HepG2 (cell line): Measurements from ENCODE around the gene ZSWIM8. TPM values are rescaled to one million over a fixed set of nuclear protein-coding genes. Genes with fewer than 3 reads are reported as not detected.

Source experiments
- ATAC-seq: fragments of 200-7000 bp; cut with Tn5 transposase; 3 replicates; pipeline ENCODE4 v1.9.1; 2020; ENCODE audit warnings: mild to moderate bottlenecking, moderate library complexity
- BruUV-seq: library from RNA; stranded (reverse); fragments of 400-500 nt; replicated peaks from 2 replicates; lab custom pipeline; 2021; lab: Mats Ljungman, UMichigan
- CTCF ChIA-PET: fragments of 300-600 bp; formaldehyde crosslinking; extraction: SDS; loops from one replicate; lab custom pipeline; 2021; ENCODE audit warnings: low total read pairs, inconsistent platforms, low intra/inter-chr PET ratio; lab: Yijun Ruan, JAX
- POLR2A ChIA-PET: fragments of 350-600 bp; sonication (Branson Sonifier 250); formaldehyde crosslinking; loops from one replicate; lab custom pipeline; 2020; ENCODE audit warnings: antibody characterized with exemption, inconsistent platforms; lab: Yijun Ruan, JAX
- DNase-seq: peaks from one replicate; pipeline ENCODE4 v3.0.0-alpha.2; 2015; ENCODE audit warnings: low spot score
- FAIRE-seq: peaks from 3 replicates; lab custom pipeline; 2011; peaks lifted over from hg19 to GRCh38; lab: Jason Lieb, UNC
- H2AFZ ChIP-seq: one replicate; pipeline ENCODE4 v1.6.1; 2011; ENCODE audit warnings: low read length, inconsistent platforms
- H3K27ac ChIP-seq: fragments of 300-600 bp; 3 replicates; pipeline ENCODE4 v1.8.0; 2011; ENCODE audit warnings: mixed run types, mild to moderate bottlenecking, mixed read lengths, low read length, inconsistent platforms; ENCODE audit not compliant: insufficient read depth; ENCODE audit errors: extremely low read length
- H3K27me3 ChIP-seq, 2 experiments: fragments of 200-600 bp in 1 of 2; 2 replicates in 1 of 2; 3 replicates in 1 of 2; pipeline versions ENCODE4 v1.6.0 to v1.8.0; 2011; ENCODE audit warnings: low read length in 2 of 2, mild to moderate bottlenecking in 2 of 2, moderate library complexity in 2 of 2, inconsistent platforms in 1 of 2; ENCODE audit not compliant: insufficient read depth in 2 of 2, control insufficient read depth in 1 of 2
- H3K36me3 ChIP-seq, 2 experiments: fragments of 200-600 bp in 1 of 2; replicated peaks in 1 of 2; 2 replicates in 1 of 2; 3 replicates in 1 of 2; pipeline versions ENCODE4 v1.5.1 to v1.8.0; 2011; ENCODE audit warnings: low read length in 2 of 2, inconsistent platforms in 1 of 2; ENCODE audit not compliant: insufficient read depth in 2 of 2, control insufficient read depth in 1 of 2
- H3K4me1 ChIP-seq: 2 replicates; pipeline ENCODE4 v1.5.1; 2012; ENCODE audit warnings: low read length, inconsistent platforms; ENCODE audit not compliant: insufficient read depth
- H3K4me2 ChIP-seq: 2 replicates; pipeline ENCODE4 v1.6.0; 2011; ENCODE audit warnings: low read depth, low read length, inconsistent platforms
- H3K4me3 ChIP-seq, 3 experiments: fragments of 200-600 bp in 1 of 3; sonication (generic), shearing (Covaris generic) in 1 of 3; replicated peaks in 1 of 3; 2 replicates each; pipeline ENCODE4 v1.5.1; 2011 to 2016; ENCODE audit warnings: low read length in 3 of 3, inconsistent platforms in 2 of 3, low read depth in 2 of 3, mild to moderate bottlenecking in 2 of 3, control low read depth in 1 of 3, mixed read lengths in 1 of 3; ENCODE audit not compliant: insufficient read depth in 1 of 3
- H3K79me2 ChIP-seq: one replicate; pipeline ENCODE4 v1.6.1; 2011; ENCODE audit warnings: low read length, inconsistent platforms; ENCODE audit not compliant: insufficient read depth
- H3K9ac ChIP-seq: 2 replicates; pipeline ENCODE4 v1.6.0; 2011; ENCODE audit warnings: mild to moderate bottlenecking, low read depth, low read length, inconsistent platforms; ENCODE audit not compliant: insufficient read depth
- H3K9me3 ChIP-seq: 2 replicates; pipeline ENCODE4 v1.5.1; 2012; ENCODE audit warnings: mild to moderate bottlenecking, low read length
- H4K20me1 ChIP-seq: 2 replicates; pipeline ENCODE4 v1.6.0; 2011; ENCODE audit warnings: inconsistent platforms, mild to moderate bottlenecking, low read length, moderate library complexity; ENCODE audit not compliant: insufficient read depth
- ATF1 ChIP-seq: IDR thresholded peaks from 2 replicates; pipeline ENCODE4 v1.6.1; 2016; ENCODE audit warnings: mild to moderate bottlenecking, control low read depth
- KMT2B ChIP-seq: IDR thresholded peaks from 2 replicates; pipeline ENCODE4 v1.6.1; 2016; ENCODE audit warnings: missing genetic modification reagents, missing compliant biosample characterization
- MAFG ChIP-seq: sonication (generic); formaldehyde crosslinking; IDR thresholded peaks from 2 replicates; pipeline ENCODE4 v1.5.1; 2020; ENCODE audit warnings: mild to moderate bottlenecking, missing genetic modification reagents
- MAX ChIP-seq: IDR thresholded peaks from 2 replicates; pipeline ENCODE4 v1.6.1; 2012; ENCODE audit warnings: inconsistent platforms
- NR2C2 ChIP-seq: sonication (generic); formaldehyde crosslinking; IDR thresholded peaks from 2 replicates; pipeline ENCODE4 v1.4.0; 2020; ENCODE audit warnings: missing genetic modification reagents, mild to moderate bottlenecking, moderate library complexity, borderline replicate concordance
- PRDM10 ChIP-seq: sonication (generic); formaldehyde crosslinking; IDR thresholded peaks from 2 replicates; pipeline ENCODE4 v1.4.0; 2020; ENCODE audit warnings: low read depth, missing genetic modification reagents
- PRPF4 ChIP-seq: fragments of 200-400 bp; formaldehyde crosslinking; IDR thresholded peaks from 2 replicates; pipeline ENCODE4 v1.6.1; 2016; ENCODE audit warnings: low read length, low read depth; ENCODE audit not compliant: poor library complexity, severe bottlenecking
- ZFP37 ChIP-seq: sonication (generic); formaldehyde crosslinking; IDR thresholded peaks from 2 replicates; pipeline ENCODE4 v1.4.0; 2020; ENCODE audit warnings: missing genetic modification reagents, borderline replicate concordance
- ZMAT3 ChIP-seq: sonication (generic); formaldehyde crosslinking; conservative IDR thresholded peaks from 2 replicates; pipeline ENCODE4 v1.7.0; 2021; ENCODE audit warnings: missing genetic modification reagents
- ZNF253 ChIP-seq: sonication (generic); formaldehyde crosslinking; IDR thresholded peaks from 2 replicates; pipeline ENCODE4 v1.8.0; 2022; ENCODE audit warnings: mild to moderate bottlenecking, missing genetic modification reagents, borderline replicate concordance
- ZNF354B ChIP-seq: sonication (generic); formaldehyde crosslinking; IDR thresholded peaks from 2 replicates; pipeline ENCODE4 v1.8.0; 2022; ENCODE audit warnings: mild to moderate bottlenecking, missing genetic modification reagents
- ZNF678 ChIP-seq: sonication (generic); formaldehyde crosslinking; IDR thresholded peaks from 2 replicates; pipeline ENCODE4 v1.4.0; 2020; ENCODE audit warnings: mild to moderate bottlenecking, missing genetic modification reagents
- WGBS: methylation state at CpG from one replicate; pipeline ENCODE4 v1.1.6; 2017; ENCODE audit warnings: low lambda C conversion rate; 5-methylcytosine and 5-hydroxymethylcytosine counted together
- in situ Hi-C: cut with HindIII; loops from 2 replicates; pipeline ENCODE4 v1.10.0; 2017; ENCODE audit warnings: low pct_unique_long_range_greater_than_20kb; ENCODE audit not compliant: extremely low pct_ligation_motif_present
- intact Hi-C: fragments of 100-400 bp; cut with micrococcal nuclease; formaldehyde crosslinking; loops from one replicate; pipeline ENCODE4 v1.10.0; 2022; ENCODE audit not compliant: unreplicated experiment
- polyA plus RNA-seq, 8 experiments: library from polyadenylated mRNA; depleted of rRNA in 3 of 8; stranded (reverse) in 7 of 8; unstranded in 1 of 8; fragments of >200 nt; fragmentation: Illumina TruSeq in 4 of 8; extraction: Trizol in 4 of 8; gene quantifications; 2 replicates each; pipeline versions ENCODE4 v1.2.1 to v1.2.3, GENCODE V29; 2011 to 2016; ENCODE audit warnings: low read depth in 4 of 8, missing spikeins in 1 of 8, mixed read lengths in 1 of 8; ENCODE audit not compliant: insufficient read depth in 1 of 8
- total RNA-seq, 5 experiments: library from RNA; depleted of rRNA; stranded (reverse); fragments of >200 nt; fragmentation: Illumina TruSeq; extraction: Trizol; gene quantifications; 2 replicates each; pipeline ENCODE4 v1.2.3, GENCODE V29; 2016; ENCODE audit warnings: low read depth in 1 of 5
- TF ChIP-seq, protein P1 (sequence below): sonication (generic); formaldehyde crosslinking; IDR thresholded peaks from 2 replicates; pipeline ENCODE4 v1.5.0; 2020; ENCODE audit warnings: mild to moderate bottlenecking, missing genetic modification reagents
- TF ChIP-seq, protein P2 (sequence below): sonication (generic); formaldehyde crosslinking; IDR thresholded peaks from 2 replicates; pipeline ENCODE4 v1.8.0; 2022; ENCODE audit warnings: mild to moderate bottlenecking, missing genetic modification reagents, moderate library complexity

ZSWIM8 gene
- total and polyA plus RNA-seq, 2 of the 13 experiments (the other 11 are each of a cell fraction or from before 2014, with no cell fraction given): 39.9 to 98.2 TPM

GRCh38 chr10:73756183-73756582 lies 29.2 kb upstream of the ZSWIM8 start (continued):
- TF ChIP-seq, protein P1, sequence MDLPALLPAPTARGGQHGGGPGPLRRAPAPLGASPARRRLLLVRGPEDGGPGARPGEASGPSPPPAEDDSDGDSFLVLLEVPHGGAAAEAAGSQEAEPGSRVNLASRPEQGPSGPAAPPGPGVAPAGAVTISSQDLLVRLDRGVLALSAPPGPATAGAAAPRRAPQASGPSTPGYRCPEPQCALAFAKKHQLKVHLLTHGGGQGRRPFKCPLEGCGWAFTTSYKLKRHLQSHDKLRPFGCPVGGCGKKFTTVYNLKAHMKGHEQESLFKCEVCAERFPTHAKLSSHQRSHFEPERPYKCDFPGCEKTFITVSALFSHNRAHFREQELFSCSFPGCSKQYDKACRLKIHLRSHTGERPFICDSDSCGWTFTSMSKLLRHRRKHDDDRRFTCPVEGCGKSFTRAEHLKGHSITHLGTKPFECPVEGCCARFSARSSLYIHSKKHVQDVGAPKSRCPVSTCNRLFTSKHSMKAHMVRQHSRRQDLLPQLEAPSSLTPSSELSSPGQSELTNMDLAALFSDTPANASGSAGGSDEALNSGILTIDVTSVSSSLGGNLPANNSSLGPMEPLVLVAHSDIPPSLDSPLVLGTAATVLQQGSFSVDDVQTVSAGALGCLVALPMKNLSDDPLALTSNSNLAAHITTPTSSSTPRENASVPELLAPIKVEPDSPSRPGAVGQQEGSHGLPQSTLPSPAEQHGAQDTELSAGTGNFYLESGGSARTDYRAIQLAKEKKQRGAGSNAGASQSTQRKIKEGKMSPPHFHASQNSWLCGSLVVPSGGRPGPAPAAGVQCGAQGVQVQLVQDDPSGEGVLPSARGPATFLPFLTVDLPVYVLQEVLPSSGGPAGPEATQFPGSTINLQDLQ (CRISPR knock-in tag): no peak
- TF ChIP-seq, protein P2, sequence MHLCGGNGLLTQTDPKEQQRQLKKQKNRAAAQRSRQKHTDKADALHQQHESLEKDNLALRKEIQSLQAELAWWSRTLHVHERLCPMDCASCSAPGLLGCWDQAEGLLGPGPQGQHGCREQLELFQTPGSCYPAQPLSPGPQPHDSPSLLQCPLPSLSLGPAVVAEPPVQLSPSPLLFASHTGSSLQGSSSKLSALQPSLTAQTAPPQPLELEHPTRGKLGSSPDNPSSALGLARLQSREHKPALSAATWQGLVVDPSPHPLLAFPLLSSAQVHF (CRISPR knock-in tag): no peak

DNA sequence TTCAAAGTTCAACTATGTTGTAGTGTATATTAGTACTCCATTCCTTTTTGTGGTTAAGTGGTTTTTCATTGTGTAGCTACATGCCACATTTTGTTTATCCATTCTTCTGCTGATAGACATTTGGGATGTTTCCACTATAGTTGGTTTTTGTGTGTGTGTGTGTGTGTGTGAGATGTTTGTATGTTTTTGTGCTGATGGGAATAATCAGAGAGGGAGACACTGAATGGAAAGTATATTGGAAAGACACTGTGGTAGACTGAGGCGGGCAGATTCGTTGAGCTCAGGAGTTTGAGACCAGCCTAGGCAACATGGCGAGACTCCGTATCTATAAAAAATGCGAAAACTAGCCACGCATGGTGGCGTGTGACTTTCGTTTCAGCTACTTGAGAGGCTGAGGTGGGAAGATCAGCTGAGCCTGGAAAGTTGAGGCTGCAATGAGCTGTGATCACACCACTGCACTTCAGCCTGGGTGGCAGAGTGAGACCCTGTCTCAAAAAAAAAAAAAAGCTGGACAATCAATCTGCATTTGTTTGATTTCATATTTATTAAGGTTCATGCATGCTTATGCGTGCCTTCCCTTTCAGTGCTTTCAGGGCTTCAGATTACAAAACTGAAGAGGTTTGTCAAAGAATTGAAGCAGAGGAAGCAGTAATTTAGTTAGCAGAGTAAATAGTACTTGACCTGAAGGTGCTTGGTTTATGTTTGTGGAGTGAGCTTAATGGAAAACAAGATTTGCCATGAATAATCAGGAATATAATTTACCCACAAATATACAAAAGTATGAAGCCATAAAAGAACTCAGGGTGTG lies 26.5 kb upstream of the ZSWIM8 start:
- CTCF ChIA-PET: no interaction called here
- TF ChIP-seq KMT2B (no peak), ZNF253 (CRISPR knock-in tag) (no peak), MAX (no peak), MAFG (CRISPR knock-in tag) (no peak), ZFP37 (CRISPR knock-in tag) (no peak), ZNF678 (CRISPR knock-in tag) (no peak), NR2C2 (CRISPR knock-in tag) (no peak), PRDM10 (CRISPR knock-in tag) (no peak), PRPF4 (no peak), ATF1 (CRISPR knock-in tag) (no peak), ZMAT3 (CRISPR knock-in tag) (no peak), ZNF354B (no peak)

More for the DNA sequence above, 26.5 kb upstream of the ZSWIM8 start:
- Histone ChIP-seq H3K4me2 (no peak overlapping the region), H3K27me3 (no peaks in the 10 kb centered on the region; a peak in 1 of 5 replicates), H3K4me3 (no peak overlapping the region), H2AFZ (no peak overlapping the region), H3K79me2 (no peaks in the 10 kb centered on the region), H3K9ac (no peak overlapping the region), H3K27ac (no peak overlapping the region), H3K4me1 (0 out of 2 replicates have a peak, but pooled peaks cover 5% of the 10 kb centered on the region), H3K9me3 (no peaks in the 10 kb centered on the region), H4K20me1 (no peaks in the 10 kb centered on the region), H3K36me3 (peaks cover 38 to 68% of the 10 kb centered on the region in 2 experiments; a peak in 4 of 5 replicates)
- POLR2A ChIA-PET: no interaction called here
- no peak for DNase-seq
- no peak for FAIRE-seq
- in situ Hi-C loops: no loop called here
- intact Hi-C loops: no loop called here
- BruUV-seq: no TSS peak
- no peak for ATAC-seq
- WGBS: 98% methylated on average over 9 of the region's 9 CpGs
